Endodermal cell (in vitro differentiated cells): ENCODE results near the gene ACRBP. TPM values are rescaled to one million over a fixed set of nuclear protein-coding genes. Genes with fewer than 3 reads are reported as not detected.
A peak's percentile ranks its signal among the peaks of the same experiment; 100 is the strongest.

Source experiments
- DNase-seq: peaks from one replicate; pipeline ENCODE4 v3.0.0-alpha.2; 2017
- H3K27ac ChIP-seq: 2 replicates; pipeline ENCODE4 v1.5.1; 2013; ENCODE audit warnings: mild to moderate bottlenecking, low read depth, low read length, moderate library complexity
- H3K27me3 ChIP-seq: 2 replicates; pipeline ENCODE4 v1.6.1; 2013; ENCODE audit warnings: mild to moderate bottlenecking, low read length, moderate library complexity; ENCODE audit not compliant: insufficient read depth, control insufficient read depth, poor library complexity, severe bottlenecking
- H3K36me3 ChIP-seq: 2 replicates; pipeline ENCODE4 v1.7.0; 2013; ENCODE audit warnings: mild to moderate bottlenecking, low read length, moderate library complexity; ENCODE audit not compliant: control insufficient read depth, insufficient read depth
- H3K4me1 ChIP-seq: one replicate; pipeline ENCODE4 v1.7.0; 2013; ENCODE audit warnings: low read length; ENCODE audit not compliant: control insufficient read depth, insufficient read depth
- H3K4me3 ChIP-seq: 2 replicates; pipeline ENCODE4 v1.5.1; 2013; ENCODE audit warnings: mild to moderate bottlenecking, low read length, moderate library complexity
- H3K9ac ChIP-seq: 2 replicates; pipeline ENCODE4 v1.6.1; 2013; ENCODE audit warnings: mild to moderate bottlenecking, low read length, moderate library complexity; ENCODE audit not compliant: poor library complexity, severe bottlenecking; ENCODE audit errors: extremely low read depth
- H3K9me3 ChIP-seq: 2 replicates; pipeline ENCODE4 v1.6.1; 2013; ENCODE audit warnings: mild to moderate bottlenecking, low read length, moderate library complexity; ENCODE audit not compliant: control insufficient read depth
- H3K27ac Mint-ChIP-seq: 2 replicates; pipeline ENCODE4 v1.8.0; 2020; ENCODE audit warnings: mixed read lengths
- H3K27me3 Mint-ChIP-seq: 2 replicates; pipeline ENCODE4 v1.8.0; 2021; ENCODE audit warnings: mild to moderate bottlenecking, mixed read lengths; ENCODE audit not compliant: insufficient read depth
- H3K36me3 Mint-ChIP-seq: 2 replicates; pipeline ENCODE4 v1.8.0; 2020; ENCODE audit warnings: low read depth, mixed read lengths
- H3K4me1 Mint-ChIP-seq: 2 replicates; pipeline ENCODE4 v1.8.0; 2020; ENCODE audit warnings: mixed read lengths
- H3K4me3 Mint-ChIP-seq: 2 replicates; pipeline ENCODE4 v1.8.0; 2020; ENCODE audit warnings: mild to moderate bottlenecking, moderate library complexity, mixed read lengths
- H3K9me3 Mint-ChIP-seq: 2 replicates; pipeline ENCODE4 v1.8.0; 2020; ENCODE audit warnings: mild to moderate bottlenecking, mixed read lengths
- CTCF ChIP-seq: fragments of 200-600 bp; sonication (generic); conservative IDR thresholded peaks from 2 replicates; pipeline ENCODE4 v1.5.0; 2021; ENCODE audit warnings: antibody characterized with exemption, mild to moderate bottlenecking
- WGBS, 2 experiments: methylation state at CpG; one replicate each; pipeline versions ENCODE4 v1.1.5 to v1.1.7; 2013; ENCODE audit warnings: missing lambda C conversion rate in 2 of 2, mixed read lengths in 1 of 2; ENCODE audit not compliant: insufficient coverage in 1 of 2, insufficient read length in 1 of 2; 5-methylcytosine and 5-hydroxymethylcytosine counted together
- total RNA-seq, 2 donors: library from RNA; stranded (reverse); fragmentation: NEBNext Ultra II Directional in 1 of 2; extraction: Animal tissue kit (Norgen Biotek cat#: 25700) in 1 of 2; gene quantifications; 2 replicates in 1 of 2; 3 replicates in 1 of 2; pipeline ENCODE4 v1.2.1, GENCODE V29; 2021

Gene ACRBP
- total RNA-seq, 2 donors from 2014 or later = 1.9 to 3.9 TPM

- WGBS, 2 experiments = 16 to 28% methylated on average over 8 to 14 of the region's 18 CpGs
- Mint-ChIP-seq H3K9me3 (no peaks in the 10 kb centered on the region), H3K27me3 (no peaks in the 10 kb centered on the region), H3K27ac (peak overlapping the region; percentile 85), H3K36me3 (peaks cover 47% of the 10 kb centered on the region), H3K4me3 (no peak overlapping the region), H3K4me1 (peaks cover 30% of the 10 kb centered on the region)
- H3K4me1 ChIP-seq = peaks cover 4% of the 10 kb centered on the region
- no peaks in the 10 kb centered on the region for H3K9me3 ChIP-seq
- H3K9ac ChIP-seq = peak overlapping the region; percentile 58
- TF ChIP-seq CTCF = peak; percentile 50
- H3K4me3 ChIP-seq = peak overlapping the region; percentile 91
- H3K27ac ChIP-seq = peak overlapping the region; percentile 19
- no peaks in the 10 kb centered on the region for H3K27me3 ChIP-seq
- DNase-seq = peak; percentile 85
- H3K36me3 ChIP-seq = peaks cover 47% of the 10 kb centered on the region
Measured at GRCh38 chr12:6605421-6606330, 41.6 kb downstream of the ACRBP start.

DNA sequence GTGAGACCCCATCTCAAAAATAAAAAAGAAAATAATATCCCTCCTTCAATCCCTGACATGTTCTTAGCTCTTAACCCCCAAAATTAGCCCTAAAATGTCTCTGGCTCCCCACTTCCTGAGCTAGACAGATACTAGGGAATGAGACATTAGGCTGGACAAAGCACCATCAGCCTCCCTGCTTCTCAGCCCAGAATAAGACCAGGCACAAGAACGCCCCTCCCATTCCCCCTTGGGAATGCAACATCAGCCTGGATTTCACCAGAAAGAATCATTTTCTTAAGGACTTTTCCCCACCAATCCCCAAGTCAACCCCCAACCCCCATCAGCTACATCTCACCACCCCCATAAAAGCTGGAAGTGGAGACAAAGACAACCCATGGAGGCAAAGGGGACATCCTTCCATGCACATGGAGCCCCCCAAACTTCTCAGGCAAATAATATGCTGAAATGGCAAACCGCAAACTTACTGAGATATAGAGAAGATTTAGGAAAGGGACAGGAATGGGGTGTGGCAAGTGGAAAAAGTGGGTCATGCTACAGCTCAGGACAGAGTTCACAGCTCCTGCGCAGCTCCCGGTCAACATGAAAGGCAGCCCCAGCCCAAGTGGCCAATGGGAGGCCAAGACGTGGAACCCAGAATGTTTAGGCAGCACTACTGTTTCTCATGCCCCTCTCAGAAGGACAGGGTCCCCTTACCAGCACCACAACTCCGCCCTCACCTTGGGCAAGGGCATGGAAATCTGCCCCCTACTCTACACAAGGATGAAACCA lies 42.8 kb downstream of the ACRBP start:
- no peaks in the 10 kb centered on the region for H3K27me3 ChIP-seq
- no peaks in the 10 kb centered on the region for H3K9me3 ChIP-seq
- Mint-ChIP-seq H3K36me3 (peaks cover 59% of the 10 kb centered on the region), H3K9me3 (no peaks in the 10 kb centered on the region), H3K4me3 (no peak overlapping the region), H3K4me1 (peaks cover 30% of the 10 kb centered on the region), H3K27me3 (no peaks in the 10 kb centered on the region), H3K27ac (peak overlapping the region; percentile 45)
- H3K9ac ChIP-seq = peak overlapping the region; percentile 58
- H3K4me3 ChIP-seq = peak overlapping the region; percentile 91
- H3K4me1 ChIP-seq = peaks cover 4% of the 10 kb centered on the region
- no peak for TF ChIP-seq CTCF
- peaks cover 59% of the 10 kb centered on the region for H3K36me3 ChIP-seq
- 81 to 93% methylated on average over 6 of the region's 6 CpGs for WGBS, 2 experiments
- no peak overlapping the region for H3K27ac ChIP-seq
- DNase-seq = no peak

- Histone ChIP-seq H3K36me3 (peaks cover 70% of the 10 kb centered on the region), H3K27me3 (no peaks in the 10 kb centered on the region), H3K4me1 (peaks cover 4% of the 10 kb centered on the region), H3K27ac (peak overlapping the region; percentile 59), H3K9ac (no peak overlapping the region), H3K9me3 (no peaks in the 10 kb centered on the region), H3K4me3 (no peak overlapping the region)
- H3K9me3 Mint-ChIP-seq = no peaks in the 10 kb centered on the region
- peak overlapping the region; percentile 1 for H3K27ac Mint-ChIP-seq
- no peak overlapping the region for H3K4me3 Mint-ChIP-seq
- H3K36me3 Mint-ChIP-seq = peaks cover 69% of the 10 kb centered on the region
- no peaks in the 10 kb centered on the region for H3K27me3 Mint-ChIP-seq
- 68% methylated on average over 3 of the region's 6 CpGs; no CpG with 5 or more reads in 1 of the 2 experiments for WGBS, 2 experiments
- peak; percentile 67 for DNase-seq
- no peak for TF ChIP-seq CTCF
- peaks cover 30% of the 10 kb centered on the region for H3K4me1 Mint-ChIP-seq
Measured at GRCh38 chr12:6603095-6603567, 44.1 kb downstream of the ACRBP start.
